22Rv1 (cell line): ENCODE data around the gene SLC25A26.

Experiments used
- ZFX ChIP-seq: fragments of 450-650 bp; IDR thresholded peaks from 2 replicates; pipeline ENCODE4 v1.6.1; 2017; ENCODE audit warnings: antibody characterized with exemption, borderline replicate concordance
- TF ChIP-seq, protein P1 (sequence below): fragments of 450-650 bp; IDR thresholded peaks from 2 replicates; pipeline ENCODE4 v1.5.1; 2017; ENCODE audit warnings: mild to moderate bottlenecking

DNA sequence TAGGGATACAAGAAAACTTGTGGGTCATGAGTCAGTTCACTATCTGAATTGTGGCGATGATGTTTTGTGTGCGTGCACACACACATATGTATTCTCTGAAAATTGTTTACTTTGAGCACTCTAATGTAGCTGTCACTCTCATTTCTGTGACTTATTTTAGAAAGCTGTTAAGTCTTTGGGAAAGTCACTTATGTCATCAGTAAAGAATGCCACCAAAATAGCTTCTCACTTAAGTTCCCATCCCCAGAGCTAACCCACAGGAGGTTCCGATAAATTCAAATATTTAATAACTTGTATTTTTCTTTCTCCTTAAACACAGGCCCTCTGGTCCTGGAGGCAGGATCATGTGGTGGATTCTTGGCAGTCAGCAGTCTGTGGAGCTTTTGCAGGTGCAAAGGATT is 141.7 kb downstream of the SLC25A26 start:
- TF ChIP-seq, protein P1, sequence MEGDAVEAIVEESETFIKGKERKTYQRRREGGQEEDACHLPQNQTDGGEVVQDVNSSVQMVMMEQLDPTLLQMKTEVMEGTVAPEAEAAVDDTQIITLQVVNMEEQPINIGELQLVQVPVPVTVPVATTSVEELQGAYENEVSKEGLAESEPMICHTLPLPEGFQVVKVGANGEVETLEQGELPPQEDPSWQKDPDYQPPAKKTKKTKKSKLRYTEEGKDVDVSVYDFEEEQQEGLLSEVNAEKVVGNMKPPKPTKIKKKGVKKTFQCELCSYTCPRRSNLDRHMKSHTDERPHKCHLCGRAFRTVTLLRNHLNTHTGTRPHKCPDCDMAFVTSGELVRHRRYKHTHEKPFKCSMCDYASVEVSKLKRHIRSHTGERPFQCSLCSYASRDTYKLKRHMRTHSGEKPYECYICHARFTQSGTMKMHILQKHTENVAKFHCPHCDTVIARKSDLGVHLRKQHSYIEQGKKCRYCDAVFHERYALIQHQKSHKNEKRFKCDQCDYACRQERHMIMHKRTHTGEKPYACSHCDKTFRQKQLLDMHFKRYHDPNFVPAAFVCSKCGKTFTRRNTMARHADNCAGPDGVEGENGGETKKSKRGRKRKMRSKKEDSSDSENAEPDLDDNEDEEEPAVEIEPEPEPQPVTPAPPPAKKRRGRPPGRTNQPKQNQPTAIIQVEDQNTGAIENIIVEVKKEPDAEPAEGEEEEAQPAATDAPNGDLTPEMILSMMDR = no peak
- no peak for TF ChIP-seq ZFX
